HL-60/S4 treated with retinoic acid at 250 ng/mL for 4 days and 3 days (cell line): ENCODE data around the gene S100A1.
"Not testable (repeated sequence)": the region's sequence is repeated elsewhere in the genome, so short reads cannot be mapped to it uniquely, and the experiment has no call there.

Experiments used
- in situ Hi-C: fragments of 300-500 bp; cut with MboI; formaldehyde crosslinking; loops from 2 replicates; pipeline ENCODE4 v1.7.0; 2022; ENCODE audit warnings: low sequenced_read_pairs

S100A1 gene

DNA sequence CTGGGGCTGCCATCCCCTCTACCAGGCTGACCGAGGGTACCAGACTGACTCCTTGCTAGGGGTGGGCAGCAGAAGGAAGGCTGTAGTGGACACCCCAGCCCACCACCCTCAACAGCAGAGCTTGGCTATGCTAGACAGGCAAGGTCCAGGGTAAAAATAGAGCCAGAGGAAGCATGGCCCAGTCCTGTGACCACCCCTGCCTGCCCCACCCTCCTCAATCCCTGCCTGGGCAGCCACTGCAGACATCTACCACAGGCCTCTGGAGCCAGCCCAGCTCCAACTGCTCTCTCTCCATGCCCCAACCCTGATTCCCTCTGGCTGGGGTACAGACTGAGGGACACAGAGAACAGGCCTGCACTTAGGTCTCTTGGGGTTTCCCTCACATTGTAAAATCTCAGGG, 1.7 kb downstream of the S100A1 start:
- in situ Hi-C loops = no loop called here

- in situ Hi-C loops = no loop called here
These were observed 2.1 kb downstream of the S100A1 start for GRCh38 chr1:153630384-153630783.

GRCh38 chr1:153631047-153632022, 3.1 kb downstream of the S100A1 start:
- in situ Hi-C loops = no loop called here

DNA sequence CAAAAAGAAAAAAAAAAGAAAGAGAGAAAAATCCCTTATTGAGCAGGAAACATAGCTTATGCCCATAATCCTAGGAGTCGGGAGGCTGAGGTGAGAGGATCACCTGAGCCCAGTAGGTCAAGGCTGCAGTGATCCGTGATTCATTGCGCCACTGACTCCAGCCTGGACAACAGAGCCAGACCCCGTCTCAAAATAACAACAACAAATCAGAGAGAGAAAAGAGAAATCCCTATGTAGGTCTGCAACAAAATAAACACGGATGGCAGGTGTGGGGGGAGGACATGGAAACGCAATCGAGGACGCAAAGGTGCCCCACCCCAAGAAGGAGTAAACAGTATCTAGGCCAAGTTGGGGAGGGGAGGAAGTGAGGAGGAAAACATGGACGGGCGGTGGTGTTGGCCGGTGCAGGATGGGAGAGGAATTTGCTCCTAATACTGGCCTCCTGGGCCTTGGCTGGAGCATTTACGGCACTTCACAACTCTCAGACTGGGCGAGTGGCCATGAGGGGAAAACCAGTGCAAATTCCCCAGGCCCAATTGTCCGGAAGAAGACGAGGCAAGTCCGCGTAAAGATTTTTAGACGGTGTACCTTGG, 5.0 kb downstream of the S100A1 start:
- in situ Hi-C loops = no loop called here

- in situ Hi-C loops = no loop called here
These were observed 5.8 kb downstream of the S100A1 start, which contains the start of gene CHTOP for GRCh38 chr1:153633754-153634665. Gene CHTOP (plus strand): TSS chr1:153634066. CDS start chr1:153636589, 2,523 bp downstream.

GRCh38 chr1:153635872-153636271, 7.6 kb downstream of the S100A1 start:
- in situ Hi-C loops = no loop called here

- in situ Hi-C loops = no loop called here
These were observed 8.1 kb downstream of the S100A1 start for GRCh38 chr1:153636312-153636711.

- in situ Hi-C loops = no loop called here
These were observed 10.0 kb downstream of the S100A1 start for GRCh38 chr1:153638261-153638660.

DNA sequence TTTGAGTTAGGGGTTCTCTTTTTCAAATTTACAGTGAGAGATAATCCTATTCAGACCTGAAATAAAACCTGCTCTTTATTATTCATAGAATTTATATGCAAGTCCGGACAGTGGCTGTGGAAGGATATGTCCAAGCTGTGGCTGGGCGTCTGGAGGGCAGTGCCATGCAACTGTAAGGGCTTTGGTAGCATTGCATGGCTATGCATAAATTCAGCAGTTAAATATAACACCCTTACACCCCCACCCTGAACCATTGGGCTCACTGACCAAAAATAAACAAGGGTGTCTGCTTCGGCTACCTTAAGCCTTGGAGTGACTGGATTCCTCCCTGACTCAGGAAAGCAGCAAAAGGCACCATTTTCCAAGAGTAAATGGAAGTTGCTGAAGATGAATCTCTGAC, 11.0 kb downstream of the S100A1 start:
- in situ Hi-C loops = no loop called here

DNA sequence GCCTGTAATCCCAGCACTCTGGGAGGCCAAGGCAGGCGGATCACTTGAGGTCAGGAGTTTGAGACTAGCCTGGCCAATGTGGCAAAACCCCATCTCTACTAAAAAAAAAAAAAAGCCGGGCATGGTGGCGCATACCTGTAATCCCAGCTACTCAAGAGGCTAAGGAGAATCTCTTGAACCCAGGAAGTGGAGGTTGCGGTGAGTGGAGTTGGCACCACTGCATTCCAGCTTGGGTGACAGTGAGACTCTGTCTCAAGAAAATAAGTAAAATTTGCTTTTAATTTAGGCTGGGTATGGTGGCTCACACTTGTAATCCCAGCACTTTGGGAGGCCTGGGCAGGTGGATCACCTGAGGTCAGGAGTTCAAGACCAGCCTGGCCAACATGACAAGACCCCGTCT, 12.0 kb downstream of the S100A1 start:
- in situ Hi-C loops = not testable (repeated sequence)

DNA sequence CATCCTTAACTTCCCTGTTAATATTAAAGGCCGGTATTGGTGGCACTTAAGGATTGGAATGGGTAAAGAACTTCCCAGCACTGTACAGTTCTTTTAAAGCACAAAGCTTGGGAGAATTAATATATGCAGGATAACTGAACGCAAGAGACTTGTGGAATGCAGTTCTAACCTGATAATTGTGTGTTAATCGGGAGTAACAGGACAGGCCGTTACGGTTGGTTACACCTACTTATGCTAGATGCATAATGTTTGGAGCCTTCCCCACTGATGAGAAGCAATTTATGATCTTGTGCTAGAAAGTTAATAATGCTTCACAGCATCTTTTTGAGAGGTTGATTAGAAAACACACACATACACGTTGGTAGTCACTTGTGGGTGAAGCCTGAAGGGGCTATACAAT, 12.6 kb downstream of the S100A1 start:
- in situ Hi-C loops = no loop called here

DNA sequence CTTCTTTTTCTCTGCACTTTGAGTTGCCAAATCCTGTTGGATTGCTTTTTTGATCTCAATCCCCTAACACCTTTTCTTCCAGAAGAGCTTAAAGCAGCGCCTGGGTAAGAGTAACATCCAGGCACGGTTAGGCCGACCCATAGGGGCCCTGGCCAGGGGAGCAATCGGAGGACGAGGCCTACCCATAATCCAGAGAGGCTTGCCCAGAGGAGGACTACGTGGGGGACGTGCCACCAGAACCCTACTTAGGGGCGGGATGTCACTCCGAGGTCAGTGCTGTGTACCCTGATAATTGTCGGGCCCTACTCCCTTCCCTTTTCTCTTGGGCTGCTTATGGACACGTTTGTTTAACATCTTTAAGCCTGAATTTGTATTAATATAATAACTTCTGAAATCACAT, 13.9 kb downstream of the S100A1 start:
- in situ Hi-C loops = no loop called here

DNA sequence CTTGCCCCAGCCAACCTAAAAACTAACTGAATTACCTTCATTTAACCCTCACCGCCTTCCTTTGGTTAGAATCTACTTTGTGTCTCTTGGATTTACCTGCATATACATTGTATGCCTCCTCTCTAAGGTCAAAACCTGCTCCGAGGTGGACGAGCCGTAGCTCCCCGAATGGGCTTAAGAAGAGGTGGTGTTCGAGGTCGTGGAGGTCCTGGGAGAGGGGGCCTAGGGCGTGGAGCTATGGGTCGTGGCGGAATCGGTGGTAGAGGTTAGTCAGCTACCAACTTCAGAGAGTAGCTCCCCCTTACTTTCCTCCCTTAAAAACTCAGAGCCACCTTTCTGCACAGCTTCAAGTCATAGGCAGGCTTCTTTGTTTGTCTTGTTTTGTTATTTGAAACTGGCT, 14.9 kb downstream of the S100A1 start:
- in situ Hi-C loops = no loop called here

- in situ Hi-C loops = no loop called here
These were observed 15.6 kb downstream of the S100A1 start for GRCh38 chr1:153643816-153644215.

DNA sequence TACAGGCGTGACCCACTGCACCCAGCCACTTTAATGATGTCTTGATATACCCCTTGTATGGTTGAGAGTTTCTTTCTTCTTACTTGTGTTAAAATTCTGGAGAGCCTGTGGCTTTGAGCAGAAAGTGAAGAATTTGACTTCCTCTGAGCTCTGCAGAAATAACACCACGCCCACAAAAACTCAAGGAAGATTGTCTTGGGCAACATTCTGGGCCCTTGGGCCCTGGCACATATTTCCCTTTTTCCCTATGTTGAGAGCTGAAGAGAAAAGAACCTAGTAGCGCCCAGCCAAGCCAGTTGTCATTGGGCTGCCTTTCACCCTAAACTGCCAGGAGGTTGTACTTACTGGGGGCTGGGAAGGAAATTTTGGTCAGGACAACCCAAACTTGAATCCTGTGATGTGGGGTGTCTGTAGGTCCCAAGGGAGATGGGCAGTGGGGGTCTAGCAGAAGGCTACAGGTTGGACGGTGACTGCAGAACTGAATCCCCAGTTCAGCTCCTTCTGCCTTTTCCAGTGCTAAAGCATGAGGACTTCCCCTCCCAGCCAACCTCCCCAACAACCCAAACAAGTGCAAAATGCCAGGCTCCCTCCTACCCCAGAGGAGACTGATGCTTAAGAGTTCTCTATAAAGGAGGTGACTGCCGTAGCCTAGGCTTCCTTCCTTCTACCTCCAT, 18.6 kb downstream of the S100A1 start:
- in situ Hi-C loops = no loop called here

DNA sequence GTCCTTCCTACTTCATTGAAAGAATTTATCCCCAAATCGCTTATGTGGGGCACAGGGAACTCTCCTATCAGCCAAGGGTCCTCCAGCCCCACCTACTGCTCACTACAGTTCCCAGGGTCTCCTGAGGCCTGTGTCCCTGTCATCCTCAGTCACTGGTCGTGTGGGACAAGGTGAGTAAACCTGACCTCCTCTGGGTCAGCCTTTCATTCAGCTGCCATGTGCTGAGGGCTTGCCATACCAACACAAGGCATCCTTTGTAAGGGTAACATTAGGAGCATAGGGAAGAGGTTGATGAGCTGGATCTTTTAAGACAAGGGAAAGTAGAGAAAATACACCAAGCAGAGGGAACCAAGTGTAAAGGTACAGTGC, 19.1 kb downstream of the S100A1 start:
- in situ Hi-C loops = no loop called here

- in situ Hi-C loops = no loop called here
These were observed 19.9 kb downstream of the S100A1 start for GRCh38 chr1:153648000-153648643.

GRCh38 chr1:153649137-153649862, 21.1 kb downstream of the S100A1 start:
- in situ Hi-C loops = no loop called here

DNA sequence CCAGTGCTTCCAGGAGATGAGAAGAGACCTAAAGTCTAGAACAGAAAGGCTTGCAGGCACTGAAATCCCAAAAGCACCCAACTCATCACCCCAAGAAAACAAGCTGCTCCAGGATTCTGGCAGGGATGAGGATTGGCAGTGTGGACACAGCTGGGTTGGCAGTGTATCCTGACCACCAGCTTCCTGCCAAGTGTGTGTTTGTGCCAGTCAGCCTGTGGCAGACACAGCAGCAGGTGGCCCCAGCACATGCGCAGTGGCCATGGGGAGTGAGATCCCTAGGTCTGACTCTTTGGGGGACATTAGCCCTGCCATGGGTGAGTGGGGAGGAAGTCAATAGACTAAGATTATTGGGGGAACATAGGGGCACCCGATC, 21.6 kb downstream of the S100A1 start:
- in situ Hi-C loops = no loop called here

DNA sequence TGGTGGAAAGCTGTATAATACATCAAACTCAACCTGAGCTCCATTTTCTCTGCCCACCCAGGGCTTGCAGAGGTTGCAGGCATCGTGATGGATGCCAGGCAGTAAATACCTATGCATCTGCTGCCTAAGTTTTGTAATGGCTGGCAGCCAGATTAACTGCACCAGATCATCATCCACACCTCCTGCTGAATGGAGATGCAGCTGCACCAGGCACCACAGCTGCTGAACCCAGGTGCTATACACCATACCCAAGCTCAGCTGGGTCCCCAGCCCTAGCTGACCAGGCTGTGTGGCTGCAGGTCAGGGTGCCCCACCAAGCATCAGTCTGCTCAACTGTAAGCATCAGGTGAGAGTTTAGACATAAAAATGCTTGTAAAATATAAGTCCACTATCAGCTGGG, 23.5 kb downstream of the S100A1 start:
- in situ Hi-C loops = no loop called here
